HG02642 (cell line): Measurements from ENCODE around the gene IL3RA.
"Not testable (repeated sequence)": the region's sequence is repeated elsewhere in the genome, so short reads cannot be mapped to it uniquely, and the experiment has no call there.

ENCODE experiments used
- ATAC-seq: cut with Tn5 transposase; IDR thresholded peaks from one replicate; pipeline ENCODE4 v1.9.1; 2021; ENCODE audit warnings: mild to moderate bottlenecking; ENCODE audit not compliant: unreplicated experiment, poor library complexity

Gene IL3RA

DNA sequence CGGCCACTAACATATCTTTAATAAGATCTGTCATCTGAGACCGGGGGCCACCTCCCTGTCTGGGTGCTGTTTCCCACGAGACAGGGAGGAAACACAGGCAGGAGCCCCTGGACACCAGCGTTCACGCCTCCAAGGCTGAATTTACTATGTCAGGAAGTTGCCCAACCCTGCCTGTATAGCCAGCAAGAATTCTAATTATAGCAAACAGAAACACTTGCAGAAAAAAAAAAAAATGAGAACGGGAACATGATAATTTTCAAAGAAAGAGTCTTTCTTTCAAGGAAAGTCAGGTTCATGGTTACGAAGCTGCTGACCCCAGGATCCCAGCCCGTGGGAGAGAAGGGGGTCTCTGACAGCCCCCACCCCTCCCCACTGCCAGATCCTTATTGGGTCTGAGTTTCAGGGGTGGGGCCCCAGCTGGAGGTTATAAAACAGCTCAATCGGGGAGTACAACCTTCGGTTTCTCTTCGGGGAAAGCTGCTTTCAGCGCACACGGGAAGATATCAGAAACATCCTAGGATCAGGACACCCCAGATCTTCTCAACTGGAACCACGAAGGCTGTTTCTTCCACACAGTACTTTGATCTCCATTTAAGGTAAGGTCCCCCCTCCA, at the start of gene IL3RA:
Gene IL3RA (plus strand): TSS at position 455 of the 613 bp plus-strand sequence. CDS start 4,981 bp downstream, outside the sequence.
- peak; percentile 70 for ATAC-seq

DNA sequence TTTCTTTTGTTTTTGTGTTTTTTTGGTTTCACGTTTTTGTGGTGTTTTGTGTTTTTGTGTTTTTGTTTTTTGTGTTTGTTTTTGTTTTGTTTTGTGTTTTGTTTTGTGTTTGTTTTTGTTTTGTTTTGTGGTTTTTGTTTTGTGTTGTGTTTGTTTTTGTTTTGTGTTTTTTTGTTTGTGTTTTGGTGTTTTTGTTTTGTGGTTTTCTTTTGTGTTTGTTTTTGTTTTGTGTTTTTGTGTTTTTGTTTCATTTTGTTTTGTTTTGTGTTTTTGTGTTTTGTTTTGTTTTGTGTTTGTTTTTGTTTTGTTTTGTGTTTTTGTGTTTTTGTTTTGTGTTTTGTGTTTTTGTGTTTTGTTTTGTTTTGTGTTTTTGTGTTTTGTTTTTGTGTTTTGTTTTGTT, 47.0 kb upstream of the IL3RA start:
- ATAC-seq, result no peak

DNA sequence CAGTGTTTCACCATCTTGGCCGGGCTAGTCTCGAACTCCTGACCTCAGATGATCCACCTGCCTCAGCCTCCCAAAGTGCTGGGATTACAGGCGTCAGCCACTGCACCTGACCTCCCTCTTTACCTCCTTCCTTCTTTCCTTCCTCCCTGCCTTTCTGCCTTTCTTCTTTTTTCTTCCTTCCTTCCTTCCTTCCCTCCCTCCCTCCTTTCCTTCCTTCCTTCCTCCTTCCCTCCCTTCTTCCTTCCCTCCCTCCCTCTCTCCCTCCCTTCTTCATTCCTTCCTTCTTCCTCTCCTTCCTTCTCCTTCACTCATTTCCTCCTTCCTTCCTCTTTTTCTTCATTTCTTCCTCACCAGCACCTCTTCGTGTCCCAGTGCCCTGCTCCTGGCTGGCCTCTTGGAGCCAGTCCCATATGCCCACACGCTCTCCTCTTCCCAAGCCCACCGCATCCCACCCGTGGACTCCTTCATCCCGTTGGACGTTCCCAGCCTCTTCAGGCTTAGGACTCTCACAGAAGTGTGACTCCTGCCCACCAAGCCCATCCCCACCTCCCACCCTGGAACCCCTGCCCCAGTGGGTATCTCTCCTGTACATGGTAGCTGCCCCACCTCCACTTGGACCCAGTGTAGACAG, 45.4 kb upstream of the IL3RA start:
- no peak for ATAC-seq

DNA sequence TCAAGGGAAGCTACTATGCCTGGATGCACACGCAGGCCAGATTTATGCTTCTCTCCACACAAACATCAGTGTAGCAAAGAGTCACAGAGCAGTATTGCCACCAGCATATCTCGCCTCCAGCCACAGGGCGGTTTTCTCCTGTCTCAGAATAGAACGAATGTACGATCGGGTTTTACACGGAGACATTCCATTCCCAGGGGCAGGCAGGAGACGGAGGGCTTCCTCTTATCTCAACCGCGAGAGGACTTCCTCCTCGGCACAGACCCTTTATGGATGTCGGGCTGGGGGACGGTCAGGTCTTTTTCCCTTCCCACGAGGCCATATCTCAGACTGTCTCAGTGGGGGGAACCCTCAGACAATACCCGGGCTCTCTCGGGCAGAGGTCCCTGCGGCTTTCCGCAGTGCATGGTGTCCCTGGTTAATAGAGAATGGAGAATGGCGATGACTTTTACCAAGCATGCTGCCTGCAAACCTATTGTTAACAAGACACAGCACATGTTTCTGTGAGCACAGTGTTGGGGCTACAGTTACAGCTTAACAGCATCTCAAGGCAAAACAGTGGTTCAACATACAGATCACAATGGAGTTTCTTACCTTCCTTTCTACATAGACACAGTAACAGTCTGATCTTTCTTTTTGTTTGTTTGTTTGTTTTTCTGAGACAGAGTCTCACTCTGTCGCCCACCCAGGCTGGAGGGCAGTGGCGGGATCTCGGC, 43.9 kb upstream of the IL3RA start:
- no peak for ATAC-seq

DNA sequence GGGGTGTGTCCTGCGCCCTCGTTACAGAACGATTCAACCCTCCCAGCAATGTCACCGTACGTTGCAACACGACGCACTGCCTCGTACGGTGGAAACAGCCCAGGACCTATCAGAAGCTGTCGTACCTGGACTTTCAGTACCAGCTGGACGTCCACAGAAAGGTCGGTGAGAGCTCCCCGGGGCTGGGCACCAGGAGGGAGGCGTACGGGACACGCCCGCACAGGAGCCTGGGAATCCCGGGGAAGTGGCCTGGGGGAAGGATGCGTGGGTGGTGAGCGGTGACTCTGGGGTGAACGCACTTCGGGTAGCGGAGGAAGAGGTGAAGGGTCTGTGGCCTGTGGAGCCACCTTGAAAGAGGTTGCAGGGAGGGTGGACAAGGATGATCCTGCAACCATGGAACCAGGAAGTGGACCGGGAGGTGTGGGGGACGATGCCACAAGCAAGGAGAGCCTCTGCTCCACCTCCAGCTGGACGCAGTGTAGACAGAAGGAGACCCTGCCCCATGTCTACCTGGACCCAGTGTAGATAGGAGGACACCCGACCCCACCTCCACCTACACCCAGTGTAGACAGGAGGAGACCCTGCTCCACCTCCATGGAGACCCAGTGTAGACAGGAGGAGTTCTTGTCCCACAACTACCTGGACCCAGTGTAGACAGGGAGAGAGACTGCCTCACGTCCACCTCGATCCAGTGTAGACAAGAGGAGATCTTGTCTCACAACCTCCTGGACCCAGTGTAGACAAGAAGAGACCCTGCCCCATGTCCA, 42.1 kb upstream of the IL3RA start:
- ATAC-seq, result no peak

DNA sequence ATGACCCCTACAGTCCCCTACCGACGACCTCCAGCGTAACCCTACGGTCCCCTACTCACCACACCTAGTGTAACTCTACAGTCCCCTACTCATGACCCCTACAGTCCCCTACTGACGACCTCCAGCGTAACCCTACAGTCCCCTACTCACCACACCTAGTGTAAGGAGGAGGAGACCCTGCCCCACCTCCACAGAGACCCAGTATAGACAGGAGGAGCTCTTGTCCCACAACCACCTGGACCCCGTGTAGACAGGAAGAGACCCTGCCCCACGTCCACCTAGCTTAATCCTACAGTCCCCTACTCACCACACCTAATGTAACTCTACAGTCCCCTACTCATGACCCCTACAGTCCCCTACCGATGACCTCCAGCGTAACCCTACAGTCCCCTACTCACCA, 41.0 kb upstream of the IL3RA start:
- ATAC-seq, result no peak

DNA sequence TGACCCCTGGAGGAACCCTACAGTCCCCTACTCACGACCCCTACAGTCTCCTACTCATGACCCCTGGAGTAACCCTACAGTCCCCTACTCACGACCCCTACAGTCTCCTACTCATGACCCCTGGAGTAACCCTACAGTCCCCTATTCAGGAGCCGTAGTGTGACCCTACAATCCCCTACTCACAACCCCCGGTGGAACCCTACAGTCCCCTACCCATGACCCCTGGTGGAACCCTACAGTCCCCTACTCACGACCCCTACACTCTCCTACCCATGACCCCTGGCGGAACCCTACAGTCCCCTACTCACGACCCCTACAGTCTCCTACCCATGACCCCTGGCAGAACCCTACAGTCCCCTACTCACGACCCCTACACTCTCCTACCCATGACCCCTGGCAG, 39.0 kb upstream of the IL3RA start:
- ATAC-seq, result not testable (repeated sequence)

DNA sequence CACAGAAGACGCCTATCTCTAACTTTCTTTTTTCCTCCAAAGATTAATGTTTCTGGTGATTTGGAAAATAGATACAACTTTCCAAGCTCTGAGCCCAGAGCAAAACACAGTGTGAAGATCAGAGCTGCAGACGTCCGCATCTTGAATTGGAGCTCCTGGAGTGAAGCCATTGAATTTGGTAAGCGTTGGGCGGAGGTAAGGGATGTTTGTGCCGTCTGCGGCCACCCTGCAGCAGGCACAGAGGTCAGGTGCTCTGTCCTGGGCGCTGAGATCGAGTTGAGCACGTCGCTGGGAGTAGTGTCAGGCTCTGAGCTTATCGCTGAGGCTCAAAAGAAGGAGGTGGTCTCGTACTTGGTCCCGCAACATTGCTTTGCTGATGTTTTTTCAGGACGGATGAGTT, 36.1 kb upstream of the IL3RA start:
- no peak for ATAC-seq

DNA sequence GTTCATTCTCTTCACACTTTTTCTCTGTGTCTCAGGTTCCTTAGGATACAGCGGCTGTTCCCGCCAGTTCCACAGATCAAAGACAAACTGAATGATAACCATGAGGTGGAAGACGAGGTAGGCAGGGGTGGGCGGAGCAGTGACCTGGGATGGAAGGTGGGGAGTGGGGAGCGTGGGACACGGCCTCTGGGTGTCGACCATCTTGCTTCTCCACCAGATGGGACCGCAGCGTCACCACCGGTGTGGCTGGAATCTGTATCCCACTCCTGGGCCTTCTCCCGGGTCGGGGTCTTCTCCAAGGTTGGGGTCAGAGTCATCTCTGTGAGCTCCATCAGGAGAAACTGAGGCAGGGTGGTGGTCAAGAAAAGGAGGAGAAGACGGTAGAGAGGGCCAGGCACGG, 31.2 kb upstream of the IL3RA start:
- no peak for ATAC-seq

DNA sequence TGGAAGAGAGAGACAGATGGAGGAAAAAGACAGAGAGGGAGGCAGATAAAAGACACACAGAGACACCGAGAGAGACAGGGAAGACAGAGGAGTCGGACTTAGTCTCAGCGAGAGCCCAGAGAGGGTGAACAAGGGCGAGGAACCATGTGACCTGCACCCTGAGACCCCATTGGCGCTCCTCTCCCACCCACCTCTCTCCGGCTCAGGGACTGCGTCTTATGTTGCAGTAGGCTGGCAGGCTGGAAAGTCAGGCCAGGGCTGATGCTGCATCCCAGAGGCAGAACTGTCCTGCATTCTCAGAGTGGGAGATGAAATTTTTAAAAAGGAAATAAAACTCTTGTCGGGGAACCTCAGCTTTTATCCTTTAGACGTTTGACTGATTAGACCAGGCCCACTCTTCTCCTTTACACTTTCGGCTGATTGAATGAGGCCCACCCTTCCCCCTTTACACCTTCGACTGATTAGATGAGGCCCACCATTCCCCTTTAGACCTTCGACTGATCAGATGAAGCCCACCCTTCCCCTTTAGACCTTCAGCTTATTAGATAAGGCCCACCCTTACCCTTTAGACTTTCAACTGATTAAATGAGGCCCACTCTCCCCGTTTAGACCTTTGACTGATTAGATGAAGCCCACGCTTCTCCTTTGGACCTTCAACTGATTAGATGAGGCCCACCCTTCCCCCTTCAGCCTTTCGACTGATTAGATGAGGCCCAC, 29.5 kb upstream of the IL3RA start:
- no peak for ATAC-seq

DNA sequence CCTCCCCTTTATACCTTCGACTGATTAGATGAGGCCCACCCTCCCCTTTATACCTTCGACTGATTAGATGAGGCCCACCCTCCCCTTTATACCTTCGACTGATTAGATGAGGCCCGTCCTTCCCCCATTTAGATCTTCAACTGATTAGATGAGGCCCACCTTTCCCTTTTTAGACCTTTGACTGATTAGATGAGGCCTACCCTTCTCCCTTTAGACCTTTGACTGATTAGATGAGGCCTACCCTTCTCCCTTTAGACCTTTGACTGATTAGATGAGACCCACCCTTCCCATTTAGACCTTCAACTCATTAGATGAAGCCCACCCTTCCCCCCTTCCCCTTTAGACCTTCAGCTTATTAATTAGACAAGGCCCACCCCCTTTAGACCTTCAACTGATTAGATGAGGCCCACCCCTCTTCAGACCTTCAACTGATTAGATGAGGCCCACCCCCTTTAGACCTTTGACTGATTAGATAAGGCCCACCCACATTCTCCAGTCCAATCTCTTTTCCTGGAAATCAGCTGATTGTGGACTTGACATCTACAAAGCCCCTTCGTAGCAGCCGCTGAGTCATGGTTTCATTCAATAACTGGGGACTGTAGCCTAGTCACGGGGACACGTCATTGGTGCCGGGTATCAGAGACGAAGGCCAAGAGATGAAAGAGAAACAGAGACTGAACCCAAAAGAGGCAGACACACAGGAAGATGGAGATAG, 28.8 kb upstream of the IL3RA start:
- ATAC-seq, result no peak

DNA sequence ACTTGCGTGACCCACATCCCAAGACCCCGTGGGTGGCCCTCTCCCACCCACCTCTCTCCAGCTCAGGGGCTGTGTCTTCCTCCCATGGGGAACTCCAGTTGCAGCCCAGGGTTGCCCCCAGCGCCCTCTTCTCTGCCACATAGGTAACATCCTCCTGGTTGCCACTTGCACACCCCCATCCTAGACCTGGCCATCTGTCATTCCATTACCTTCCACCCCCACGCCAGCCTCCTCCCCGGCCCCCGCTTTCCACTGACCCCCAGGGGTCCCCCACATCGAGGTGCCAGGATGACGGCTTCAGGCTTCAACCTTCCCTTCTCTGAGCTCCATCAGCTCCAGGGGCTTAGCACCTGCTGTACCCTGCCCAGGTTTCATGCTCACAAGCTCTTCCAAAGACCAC, 28.1 kb upstream of the IL3RA start:
- no peak for ATAC-seq

DNA sequence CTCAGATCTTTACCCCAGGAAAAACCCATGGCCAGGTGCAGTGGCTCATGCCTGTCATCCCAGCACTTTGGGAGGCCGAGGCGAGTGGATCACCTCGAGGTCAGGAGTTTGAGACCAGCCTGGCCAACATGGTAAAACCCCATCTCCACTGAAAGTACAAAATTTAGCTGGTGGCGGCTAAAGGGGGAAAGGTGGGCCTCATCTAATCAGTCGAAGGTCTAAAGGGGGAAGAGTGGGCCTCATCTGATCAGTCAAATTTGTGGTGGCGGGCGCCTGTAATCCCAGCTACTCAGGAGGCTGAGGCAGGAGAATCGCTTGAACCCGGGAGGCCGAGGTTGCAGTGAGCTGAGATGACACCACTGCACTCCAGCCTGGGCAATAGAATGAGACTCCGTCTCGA, 27.7 kb upstream of the IL3RA start:
- not testable (repeated sequence) for ATAC-seq

DNA sequence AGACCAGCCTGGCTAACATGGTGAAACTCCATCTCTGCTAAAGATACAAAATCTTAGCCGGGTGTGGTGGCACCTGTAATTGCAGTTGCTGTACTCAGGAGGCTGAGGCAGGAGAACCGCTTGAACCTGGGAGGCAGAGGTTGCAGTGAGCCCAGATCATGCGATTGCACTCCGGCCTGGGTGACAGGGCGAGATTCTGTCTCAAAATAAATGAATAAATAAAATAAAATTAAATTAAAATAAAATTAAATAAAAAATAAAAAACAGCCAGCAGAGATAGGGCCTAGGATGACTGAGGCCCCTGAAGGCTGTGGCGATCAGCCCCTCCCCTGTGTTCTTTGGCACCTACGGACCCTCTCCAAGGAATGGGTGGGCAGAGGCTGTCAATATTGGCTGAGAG, 22.8 kb upstream of the IL3RA start:
- no peak for ATAC-seq

DNA sequence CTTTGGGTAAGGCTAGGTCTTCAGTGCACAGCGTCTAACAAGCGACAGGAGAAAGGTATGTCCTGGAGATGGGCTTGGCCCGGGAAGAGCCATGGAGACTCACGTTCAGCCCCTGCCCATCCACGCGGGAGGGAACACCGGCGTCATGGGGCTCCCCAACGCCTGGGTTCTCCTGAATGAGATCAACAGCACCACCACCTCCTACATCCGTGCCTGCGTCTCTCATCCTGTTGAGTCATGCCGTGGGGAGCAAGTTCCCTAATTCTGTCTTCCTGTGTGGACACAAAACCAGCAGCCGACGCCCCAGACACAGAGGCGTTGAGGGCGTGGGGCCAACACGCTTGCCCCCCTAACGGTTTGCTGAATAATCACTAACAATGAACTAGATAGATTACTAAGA, 20.1 kb upstream of the IL3RA start:
- no peak for ATAC-seq

DNA sequence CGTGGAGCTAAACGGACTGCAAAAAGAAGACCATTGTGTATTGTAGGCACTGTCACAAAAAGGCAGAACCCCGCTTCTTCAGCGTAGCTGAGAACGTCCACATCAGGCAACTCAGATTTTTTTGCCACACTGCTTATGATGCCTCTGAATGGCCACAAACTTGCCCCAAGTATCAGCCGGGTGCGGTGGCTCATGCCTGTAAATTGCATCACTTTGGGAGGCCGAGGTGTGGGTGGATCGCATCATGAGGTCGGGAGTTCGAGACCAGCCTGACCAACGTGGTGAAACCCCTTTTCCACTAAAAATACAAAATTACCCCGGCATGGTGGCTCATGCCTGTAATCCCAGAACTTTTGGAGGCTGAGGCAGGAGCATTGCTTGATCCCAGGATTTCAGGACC, 14.9 kb upstream of the IL3RA start:
- no peak for ATAC-seq

DNA sequence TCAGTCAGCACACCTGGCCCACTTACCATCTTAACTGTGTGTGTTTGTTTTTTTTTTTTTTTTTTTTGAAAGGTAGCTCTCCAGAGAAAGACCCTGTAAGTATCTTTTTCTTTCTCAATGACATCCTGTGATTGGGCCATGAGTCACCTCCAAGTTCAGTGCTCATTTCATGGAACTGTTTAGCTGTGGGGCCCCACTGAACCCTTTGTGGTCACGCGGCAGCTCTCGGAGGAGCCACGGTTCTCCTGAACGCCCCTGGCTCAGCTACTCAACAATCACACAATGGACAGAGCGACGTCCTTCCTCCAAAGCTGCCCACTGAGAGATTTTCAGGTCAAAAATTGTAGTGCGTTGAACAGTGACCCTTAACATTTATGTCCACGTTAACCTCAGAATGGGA, 14.2 kb upstream of the IL3RA start:
- no peak for ATAC-seq

DNA sequence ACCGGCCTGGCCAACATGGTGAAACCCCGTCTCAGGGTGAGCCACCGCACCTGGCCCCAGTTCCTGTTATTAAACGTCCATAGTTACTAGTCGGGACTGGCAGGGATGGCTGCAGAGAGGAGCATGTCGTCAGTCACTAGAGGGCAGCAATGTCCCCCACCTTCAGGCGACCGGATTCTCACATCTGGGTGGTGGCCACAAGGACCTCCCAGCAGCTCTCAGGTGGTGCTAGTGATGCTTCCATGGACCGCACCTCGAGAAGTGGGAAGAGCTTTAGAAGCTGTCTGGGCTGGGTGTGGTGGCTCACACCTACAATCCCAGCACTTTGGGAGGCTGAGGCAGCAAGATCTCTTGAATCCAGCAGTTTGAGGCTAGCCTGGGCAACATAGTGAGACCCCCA, 13.3 kb upstream of the IL3RA start:
- peak; percentile 77 for ATAC-seq

DNA sequence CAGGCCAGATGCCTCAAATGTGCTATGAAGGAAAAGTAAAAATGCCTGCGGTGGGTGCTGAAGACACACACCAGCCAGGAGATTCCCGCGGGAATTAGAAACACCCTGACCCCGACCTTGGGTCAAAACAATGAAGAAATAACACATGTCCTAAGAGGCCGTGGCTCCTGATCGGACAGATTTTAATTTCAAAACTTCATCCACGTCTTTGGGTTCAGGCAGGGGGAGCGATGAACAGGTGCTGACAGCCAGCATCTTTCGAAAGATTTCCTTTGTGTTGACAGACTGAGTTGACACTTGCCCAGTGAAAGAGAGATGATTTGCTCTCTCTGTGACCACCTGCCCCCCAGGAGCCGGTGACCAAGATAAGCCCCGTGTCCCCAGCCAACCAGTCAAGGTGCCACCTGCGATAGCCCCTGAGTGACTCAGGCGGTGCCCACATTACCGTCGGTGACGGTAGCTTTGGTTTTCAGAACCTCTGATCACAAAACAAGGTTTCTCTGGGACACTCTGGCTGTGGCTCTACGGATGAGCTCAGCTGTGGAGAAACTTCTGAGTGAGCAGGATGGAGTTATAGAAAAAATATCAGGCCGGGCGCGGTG, 11.0 kb upstream of the IL3RA start:
- ATAC-seq, result no peak
